Activated T-cell treated with anti-CD3 and anti-CD28 coated beads for 24 hours (primary cell): ENCODE data around the gene PNLIPRP3.

Source experiments
- DNase-seq: peaks from one replicate; pipeline ENCODE4 v3.0.0-alpha.2; 2020; ENCODE audit warnings: low read depth

Gene PNLIPRP3

DNA sequence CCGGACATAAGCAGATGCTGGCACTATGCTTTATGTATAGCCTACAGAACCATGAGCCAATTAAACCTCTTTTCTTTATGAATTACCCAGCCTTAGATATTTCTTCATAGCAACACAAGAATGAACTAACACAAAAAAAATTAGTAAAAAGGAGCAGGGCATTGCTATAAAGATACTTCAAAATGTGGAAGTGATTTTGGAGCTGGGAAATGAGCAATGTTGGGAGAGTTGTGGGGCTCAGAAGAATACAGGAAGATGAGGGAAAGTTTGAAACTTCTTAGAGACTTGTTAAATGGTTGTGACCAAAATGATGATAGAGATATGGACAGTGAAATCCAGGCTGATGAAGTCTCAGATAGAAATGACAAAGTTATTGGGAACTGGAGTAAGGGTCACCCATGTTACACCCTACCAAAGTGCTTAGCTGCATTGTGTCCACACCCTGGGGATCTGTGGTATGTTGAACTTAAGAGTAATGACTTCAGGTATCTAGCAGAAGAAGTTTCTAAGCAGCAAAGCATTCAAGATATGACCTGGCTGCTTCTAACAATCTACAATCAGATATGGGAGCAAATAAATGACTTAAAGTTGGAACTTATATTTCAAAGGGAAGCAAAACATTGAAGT is 24.2 kb downstream of the PNLIPRP3 start:
- DNase-seq = no peak

GRCh38 chr10:116452338-116452720 is 24.7 kb downstream of the PNLIPRP3 start:
- no peak for DNase-seq

- no peak for DNase-seq
Measured at GRCh38 chr10:116457488-116457887, 29.8 kb downstream of the PNLIPRP3 start.

GRCh38 chr10:116460219-116460618 is 32.6 kb downstream of the PNLIPRP3 start:
- no peak for DNase-seq

GRCh38 chr10:116461680-116462079 is 34.0 kb downstream of the PNLIPRP3 start:
- no peak for DNase-seq

DNA sequence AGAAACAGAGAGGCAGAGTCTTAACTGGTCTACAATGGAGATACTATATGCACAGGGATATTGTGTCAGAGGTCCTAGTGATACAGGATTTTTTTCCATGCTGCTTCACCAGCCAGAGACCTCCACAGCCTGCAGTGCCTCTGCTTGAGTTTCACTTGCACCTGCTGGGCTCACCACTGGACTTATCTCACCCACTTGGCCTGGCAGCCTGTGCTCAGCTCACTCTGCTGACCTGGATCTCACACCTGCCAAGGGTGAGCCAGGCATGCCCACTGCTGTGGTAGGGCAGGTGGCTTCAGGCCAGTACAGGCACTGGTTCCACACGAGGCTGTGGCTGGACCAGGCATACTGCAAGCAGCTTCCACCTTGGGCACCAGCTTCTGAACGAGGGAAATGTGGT is 36.6 kb downstream of the PNLIPRP3 start:
- DNase-seq = no peak

DNA sequence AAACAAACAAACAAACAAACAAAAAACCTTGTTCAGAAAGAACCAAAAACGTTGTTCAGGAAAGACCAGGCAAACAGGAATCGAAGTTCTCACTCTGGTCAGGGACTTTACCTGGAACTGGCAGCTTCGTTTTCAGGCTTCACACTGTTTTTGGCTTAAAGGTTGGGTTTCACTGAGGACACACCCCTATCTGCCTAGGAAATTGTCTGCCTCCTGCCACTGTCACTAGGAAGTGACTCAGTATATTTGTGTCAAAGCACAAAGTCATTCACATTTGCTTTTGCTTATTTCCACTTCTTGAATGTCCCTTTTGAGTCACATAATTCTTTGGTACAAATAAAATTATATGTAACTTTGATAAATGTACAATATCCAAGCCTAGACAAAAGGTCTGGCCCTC is 37.9 kb downstream of the PNLIPRP3 start:
- DNase-seq = no peak

DNA sequence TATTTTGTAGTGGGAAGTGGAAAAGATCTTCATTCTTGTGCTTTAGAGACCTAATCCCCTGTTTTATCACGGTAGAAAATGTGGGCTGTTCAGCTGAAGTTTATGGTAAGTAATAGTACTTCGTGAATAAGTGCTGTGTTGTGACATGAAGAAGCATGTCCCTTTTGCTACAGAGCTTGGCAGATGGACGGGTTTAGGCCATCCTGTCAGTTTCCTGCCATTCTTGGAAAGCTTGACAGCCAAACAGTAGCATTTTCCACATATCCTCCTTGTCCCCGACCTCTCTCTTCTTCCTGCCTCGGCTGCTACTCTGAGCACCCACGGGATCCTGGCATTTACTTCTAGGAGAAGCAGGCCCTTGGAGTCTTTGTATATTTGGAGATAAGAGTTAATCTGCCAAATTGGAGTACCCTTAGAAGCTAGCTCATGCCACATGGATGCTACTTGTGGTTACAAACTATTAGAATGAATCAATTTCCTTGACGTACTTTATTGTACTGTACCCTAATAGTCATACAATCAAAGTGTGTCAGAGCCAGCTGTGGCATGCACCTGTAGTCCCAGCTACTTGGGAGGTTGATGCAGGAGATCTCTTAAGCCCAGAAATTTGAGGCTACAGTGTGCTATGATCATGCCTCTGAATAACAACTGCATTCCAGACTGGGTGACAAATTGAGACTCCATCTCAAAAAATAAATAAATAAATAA is 39.2 kb downstream of the PNLIPRP3 start:
- DNase-seq = no peak

GRCh38 chr10:116469437-116469836 is 41.8 kb downstream of the PNLIPRP3 start:
- no peak for DNase-seq

DNA sequence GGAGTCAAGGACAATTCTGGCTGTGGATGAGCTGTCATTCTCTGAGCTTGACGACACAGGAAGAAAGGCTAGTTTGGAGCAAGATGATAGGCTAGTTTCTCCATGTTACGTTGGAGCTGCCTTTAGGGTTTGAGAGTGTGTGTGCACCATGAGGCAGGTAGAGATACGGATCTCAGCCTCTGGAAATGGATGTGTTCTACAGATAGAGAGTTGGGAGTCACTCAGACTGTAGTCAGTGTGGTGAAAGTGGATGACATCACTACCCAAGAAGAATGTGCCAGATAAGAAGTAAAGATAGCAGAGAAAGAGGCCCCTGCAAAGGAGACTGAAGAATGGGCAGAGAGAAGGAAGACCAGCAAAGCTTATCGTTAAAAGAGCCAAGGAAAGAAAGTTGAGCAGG is 42.4 kb downstream of the PNLIPRP3 start:
- DNase-seq = no peak

DNA sequence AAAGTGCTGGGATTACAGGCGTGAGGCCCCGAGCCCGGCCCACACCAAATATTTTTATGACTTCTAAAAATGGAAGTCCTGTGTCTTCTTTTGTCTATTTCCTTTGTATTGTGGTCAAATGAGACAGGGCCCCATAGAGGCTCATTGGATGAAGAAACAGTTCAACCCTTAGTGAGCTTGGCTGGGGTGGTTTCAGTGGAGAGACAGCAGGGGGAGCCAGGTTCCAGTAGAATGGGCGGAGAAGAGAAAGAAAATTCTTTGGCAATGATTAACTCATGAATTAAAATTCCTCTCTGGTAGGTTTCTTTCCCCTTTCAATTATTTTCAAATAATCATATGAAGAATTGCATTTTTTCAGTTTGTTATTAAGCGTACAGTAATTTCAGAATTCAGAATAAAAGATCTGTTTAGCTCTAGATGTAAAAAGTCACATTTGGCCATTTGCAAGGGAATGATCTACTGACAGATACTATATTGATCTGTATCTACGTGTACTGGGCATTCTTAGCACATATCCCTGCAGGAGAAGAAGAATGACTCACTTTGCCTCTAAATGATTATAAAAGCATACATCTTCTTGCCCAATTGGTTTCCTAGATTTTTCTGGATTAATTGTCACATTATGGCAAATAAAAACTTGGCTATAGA is 43.2 kb downstream of the PNLIPRP3 start:
- DNase-seq = no peak

- no peak for DNase-seq
Measured at GRCh38 chr10:116472891-116473290, 45.2 kb downstream of the PNLIPRP3 start.

DNA sequence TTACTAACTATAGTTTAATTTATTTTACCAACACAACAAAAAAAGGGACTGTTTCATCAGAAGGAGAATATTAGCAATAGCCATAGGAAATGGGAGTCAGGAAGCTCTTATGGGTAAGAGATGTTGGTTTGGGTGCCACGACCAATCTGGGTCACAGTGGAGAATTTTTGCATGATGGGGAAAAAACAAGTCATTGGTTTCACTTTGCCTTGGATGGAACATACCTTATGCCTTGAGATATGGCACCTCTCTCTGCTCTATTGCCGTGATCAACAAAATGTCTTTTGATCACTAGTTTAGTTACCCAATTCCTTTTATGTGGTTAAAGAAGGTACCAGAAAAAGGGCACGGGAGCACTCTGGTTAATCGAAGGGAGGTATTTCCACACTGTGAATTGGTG is 48.2 kb downstream of the PNLIPRP3 start:
- DNase-seq = no peak

DNA sequence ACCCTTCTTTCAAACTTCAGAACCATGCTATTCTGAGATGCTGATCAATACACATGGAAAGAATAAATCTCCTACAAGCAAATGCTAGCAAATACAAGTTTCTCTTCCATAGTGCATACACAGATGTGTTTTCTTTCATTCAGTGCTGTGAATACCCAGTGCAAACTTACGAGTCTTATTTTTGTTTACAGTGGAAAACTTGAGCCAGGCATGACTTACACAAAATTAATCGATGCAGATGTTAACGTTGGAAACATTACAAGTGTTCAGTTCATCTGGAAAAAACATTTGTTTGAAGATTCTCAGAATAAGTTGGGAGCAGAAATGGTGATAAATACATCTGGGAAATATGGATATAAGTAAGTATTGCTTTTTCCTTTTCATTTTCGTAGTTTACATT is 48.8 kb downstream of the PNLIPRP3 start:
- DNase-seq = no peak

DNA sequence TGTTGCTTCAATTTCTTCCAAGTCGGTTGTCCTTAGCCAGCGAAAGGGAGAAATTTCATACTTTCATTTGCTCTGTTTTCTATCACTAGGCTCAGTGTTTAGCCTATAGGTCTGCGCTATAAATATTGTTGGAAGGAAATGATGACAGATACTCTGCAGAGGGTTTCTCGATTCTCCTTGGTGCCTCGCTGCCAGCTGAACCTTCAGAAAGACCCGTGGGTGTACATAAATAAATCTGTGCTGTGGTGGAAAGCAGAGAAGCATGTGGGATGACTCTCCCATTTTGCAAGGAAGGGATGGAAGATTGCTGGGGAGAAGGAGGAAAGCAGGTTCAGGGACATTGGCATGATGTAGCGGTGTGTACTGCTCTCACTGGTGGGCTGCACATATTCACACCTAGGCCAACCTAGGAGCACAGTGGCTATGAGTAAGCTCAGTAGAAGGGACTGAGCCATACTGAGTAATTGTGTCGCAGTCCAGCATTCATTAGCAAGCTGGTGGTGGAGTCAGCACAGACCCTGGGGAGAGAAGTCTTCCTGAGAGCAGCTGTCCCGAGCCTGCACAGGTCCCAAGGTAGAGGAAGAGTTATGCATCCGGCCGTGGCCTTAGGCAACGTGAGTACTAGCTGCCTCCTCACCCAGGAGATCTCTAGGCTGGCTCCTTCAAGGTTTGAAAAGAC is 50.5 kb downstream of the PNLIPRP3 start:
- DNase-seq = no peak

DNA sequence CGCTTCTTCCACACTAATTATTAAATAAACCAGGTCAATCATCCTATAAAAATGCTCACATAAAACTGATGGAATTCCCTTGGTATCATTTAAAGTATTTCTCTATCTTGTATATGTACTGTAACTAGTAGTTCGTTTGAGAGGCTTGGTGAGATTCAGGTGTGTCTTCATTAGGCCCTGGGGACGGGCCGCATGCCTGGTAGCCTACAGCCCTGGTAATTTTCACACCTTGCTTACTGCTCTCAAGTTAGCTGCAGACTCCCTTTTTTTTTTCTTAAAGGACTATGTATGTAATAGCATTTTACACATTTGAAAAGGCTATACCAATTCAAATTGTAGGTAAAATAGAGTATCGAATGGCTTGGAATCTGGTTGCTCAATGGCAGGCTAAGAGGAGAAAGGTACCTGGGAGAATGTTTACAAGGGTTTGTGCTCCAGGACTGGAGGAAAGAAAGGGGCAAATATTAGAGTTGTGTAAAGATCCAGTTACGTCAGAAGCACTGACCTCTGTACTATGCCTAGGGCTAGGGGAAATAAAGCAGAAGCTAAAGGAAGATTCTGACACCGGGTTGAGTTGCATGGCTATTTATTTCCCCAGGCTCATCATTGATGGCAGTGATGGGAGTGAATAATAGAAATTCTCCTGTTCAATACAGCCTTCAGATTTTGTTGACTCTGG is 59.3 kb downstream of the PNLIPRP3 start:
- no peak for DNase-seq

DNA sequence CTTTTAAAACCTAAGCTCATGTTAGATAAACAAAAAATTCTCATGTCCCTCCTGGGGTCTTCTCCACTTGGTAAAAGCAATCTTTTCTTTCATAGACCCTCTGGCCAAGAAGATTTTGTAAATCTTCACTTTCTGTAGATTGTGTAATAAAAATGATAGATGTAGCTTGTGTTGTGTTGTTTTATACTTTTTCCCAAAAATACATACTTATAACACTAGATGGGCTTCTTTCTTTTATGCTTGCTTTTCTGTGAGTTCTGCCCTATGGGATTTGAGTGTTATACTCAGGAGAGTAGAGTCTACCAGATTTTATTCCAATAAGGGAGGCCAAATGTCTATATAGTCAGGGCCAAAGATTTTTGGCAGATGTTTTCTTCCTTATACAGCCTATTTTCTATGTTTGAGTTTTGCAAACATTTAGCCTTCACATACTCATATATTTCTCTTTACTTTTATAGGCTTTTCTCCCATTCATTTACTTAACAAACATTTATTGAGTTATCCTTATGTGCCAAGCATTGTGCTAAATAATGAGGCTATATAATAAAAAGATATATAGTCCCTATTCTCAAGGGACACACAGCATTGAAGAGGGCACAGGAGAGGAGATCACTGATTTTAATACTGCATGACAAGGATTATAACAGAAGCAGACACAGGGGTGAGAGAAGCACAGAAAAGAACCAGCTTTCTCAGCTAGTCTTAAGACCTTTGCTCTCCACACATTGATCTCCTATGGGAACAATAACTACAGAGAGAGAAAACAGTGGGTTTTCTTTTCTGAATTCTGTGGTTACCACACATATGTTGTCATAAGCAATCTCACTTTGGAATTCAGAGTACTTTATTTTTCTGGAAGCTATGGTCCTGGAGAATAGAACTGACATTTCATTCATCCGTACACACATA is 60.1 kb downstream of the PNLIPRP3 start:
- DNase-seq = no peak

- DNase-seq = no peak
Measured at GRCh38 chr10:116489460-116489859, 61.8 kb downstream of the PNLIPRP3 start.

DNA sequence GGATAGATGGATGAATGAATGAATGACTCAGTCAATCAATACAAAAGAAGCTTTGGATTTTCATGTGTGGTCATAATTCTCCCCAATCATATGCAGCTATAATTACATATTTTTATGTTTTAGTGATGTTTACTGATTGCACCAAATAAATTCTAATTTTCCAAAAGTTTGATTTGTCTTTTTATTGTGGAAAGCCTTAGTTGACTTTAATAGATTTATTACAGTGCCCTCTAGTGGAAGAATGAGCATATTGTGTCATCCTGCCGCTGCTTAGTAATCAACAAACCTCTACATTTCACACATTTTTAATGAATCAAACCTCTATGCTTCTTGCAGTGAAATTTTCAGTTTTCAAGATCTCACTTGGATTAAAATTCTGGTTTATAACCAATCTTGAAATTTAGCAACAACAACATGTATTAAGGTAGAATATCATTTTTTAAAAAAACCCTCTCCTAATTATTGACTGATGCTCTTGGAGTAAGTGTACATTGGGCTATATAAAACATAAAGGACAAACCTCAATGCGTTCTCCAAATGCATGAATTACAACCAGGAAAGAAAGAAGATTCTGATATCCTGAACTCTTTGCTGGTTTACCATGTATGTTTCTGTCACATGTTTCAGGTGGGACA is 62.5 kb downstream of the PNLIPRP3 start:
- no peak for DNase-seq

DNA sequence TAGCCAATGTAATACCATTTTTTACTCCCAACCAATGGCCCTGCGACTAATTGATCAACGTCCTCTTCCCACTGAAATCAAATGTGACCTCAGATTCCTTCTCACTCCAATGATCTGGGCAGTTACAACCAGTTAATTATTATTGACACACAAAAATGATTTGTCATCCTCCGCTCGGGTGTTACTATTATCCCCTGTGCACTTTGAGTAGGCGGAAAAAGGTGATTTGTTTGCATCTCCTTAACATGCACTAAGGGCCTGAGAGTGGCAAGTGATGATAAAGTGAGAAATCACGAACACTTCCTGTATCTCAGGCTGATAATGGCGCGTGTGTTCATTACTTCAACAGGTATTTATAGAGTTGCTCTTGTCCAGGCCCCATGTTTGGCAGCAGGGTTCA is 77.1 kb downstream of the PNLIPRP3 start:
- DNase-seq = no peak

DNA sequence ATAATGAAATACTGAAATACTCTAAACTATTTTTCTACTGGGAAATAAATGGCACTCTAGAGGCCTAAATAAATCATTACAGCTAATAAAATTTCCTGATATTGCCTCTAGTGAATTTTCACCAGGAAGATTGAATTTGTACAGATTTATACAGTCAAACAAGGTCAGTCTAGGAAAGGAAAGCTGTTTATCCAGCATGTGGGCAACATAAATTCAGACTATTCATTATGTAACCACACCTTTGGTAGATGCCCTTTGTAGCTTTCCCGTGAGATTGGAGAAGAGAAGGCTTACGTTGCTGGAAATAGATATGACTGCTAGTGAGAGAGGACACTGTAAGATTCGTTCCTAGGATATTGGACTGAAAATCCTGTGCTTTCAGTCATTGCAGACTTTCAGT is 82.9 kb downstream of the PNLIPRP3 start:
- no peak for DNase-seq
